ENCODE measurements around the gene RNF213.
"Not testable (repeated sequence)": the region's sequence is repeated elsewhere in the genome, so short reads cannot be mapped to it uniquely, and the experiment has no call there.

RNF213 gene

DNA sequence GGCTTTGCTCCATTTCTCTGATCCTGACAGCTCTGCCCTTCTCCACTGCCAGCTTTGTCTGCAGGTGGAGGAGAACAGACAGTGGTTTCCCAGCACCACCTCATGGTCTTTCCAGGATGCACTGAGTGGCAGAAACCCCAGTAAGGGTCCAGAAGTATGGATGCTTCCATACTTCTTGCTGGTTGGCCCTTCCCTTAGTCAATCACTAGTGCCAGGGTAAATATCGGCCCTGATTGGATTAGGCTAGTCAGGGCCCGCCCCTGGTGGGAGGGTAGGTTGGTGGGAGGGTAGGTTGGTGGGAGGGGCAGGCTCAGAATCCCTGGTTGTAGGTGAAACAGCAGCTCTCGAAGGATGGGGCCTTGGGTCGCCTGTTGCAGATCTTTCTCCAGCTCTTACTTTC, 10.2 kb downstream of the RNF213 start:
- peak; percentile 64 for DNase-seq (ENCODE audit: low spot score)
- TF ChIP-seq, protein P1, sequence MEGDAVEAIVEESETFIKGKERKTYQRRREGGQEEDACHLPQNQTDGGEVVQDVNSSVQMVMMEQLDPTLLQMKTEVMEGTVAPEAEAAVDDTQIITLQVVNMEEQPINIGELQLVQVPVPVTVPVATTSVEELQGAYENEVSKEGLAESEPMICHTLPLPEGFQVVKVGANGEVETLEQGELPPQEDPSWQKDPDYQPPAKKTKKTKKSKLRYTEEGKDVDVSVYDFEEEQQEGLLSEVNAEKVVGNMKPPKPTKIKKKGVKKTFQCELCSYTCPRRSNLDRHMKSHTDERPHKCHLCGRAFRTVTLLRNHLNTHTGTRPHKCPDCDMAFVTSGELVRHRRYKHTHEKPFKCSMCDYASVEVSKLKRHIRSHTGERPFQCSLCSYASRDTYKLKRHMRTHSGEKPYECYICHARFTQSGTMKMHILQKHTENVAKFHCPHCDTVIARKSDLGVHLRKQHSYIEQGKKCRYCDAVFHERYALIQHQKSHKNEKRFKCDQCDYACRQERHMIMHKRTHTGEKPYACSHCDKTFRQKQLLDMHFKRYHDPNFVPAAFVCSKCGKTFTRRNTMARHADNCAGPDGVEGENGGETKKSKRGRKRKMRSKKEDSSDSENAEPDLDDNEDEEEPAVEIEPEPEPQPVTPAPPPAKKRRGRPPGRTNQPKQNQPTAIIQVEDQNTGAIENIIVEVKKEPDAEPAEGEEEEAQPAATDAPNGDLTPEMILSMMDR (IDR thresholded peaks at IDR 0.05; ENCODE audit: extremely low read depth, insufficient read depth, missing control alignments) = no peak
- in situ Hi-C loops (cut with MboI; ENCODE audit: low pct_unique_long_range_greater_than_20kb, low sequenced_read_pairs, unreplicated experiment) = no loop called here

DNA sequence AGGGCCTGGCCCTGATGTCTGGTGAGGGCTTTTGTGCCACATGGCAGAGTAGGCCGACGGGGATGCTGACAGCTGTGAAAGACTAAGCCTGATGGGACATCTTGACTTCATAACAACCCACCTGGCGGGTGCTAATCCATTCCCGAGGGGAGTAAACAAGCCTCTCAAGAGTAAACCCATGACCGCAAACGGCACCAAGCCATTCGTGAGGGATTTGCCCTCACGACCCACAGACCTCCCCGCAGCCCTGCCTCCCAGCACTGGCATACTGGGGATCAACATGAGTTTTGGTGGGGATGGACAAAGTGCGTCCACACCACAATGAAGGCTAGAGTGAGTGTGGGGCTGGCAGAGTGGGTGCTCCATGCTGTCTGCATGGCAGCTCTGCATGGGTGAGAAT, 11.7 kb downstream of the RNF213 start:
- DNase-seq (ENCODE audit: low spot score) = no peak
- in situ Hi-C loops (cut with MboI; ENCODE audit: low pct_unique_long_range_greater_than_20kb, low sequenced_read_pairs, unreplicated experiment) = no loop called here
- TF ChIP-seq, protein P1 (IDR thresholded peaks at IDR 0.05; ENCODE audit: extremely low read depth, insufficient read depth, missing control alignments) = no peak

DNA sequence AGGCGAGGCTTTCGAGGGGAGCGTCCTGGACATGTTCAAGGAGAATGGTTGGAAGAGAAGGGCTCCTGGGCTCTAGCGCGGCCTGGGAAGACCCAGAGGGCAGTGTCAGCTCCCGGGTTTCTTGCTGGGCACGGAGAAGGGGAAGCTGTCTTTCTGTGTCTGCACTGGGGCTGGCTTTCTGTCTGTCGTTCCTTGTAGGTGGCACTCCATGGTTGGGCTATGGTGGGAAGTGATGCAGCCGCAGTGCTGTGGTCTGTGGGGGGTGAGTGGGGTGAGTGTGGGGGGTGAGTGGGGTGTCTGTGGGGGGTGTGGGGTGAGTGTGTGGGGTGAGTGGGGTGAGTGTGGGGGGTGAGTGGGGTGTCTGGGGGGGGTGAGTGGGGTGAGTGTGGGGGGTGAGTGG, 13.7 kb downstream of the RNF213 start:
- DNase-seq (ENCODE audit: low spot score) = no peak
- in situ Hi-C loops (cut with MboI; ENCODE audit: low pct_unique_long_range_greater_than_20kb, low sequenced_read_pairs, unreplicated experiment) = no loop called here

DNA sequence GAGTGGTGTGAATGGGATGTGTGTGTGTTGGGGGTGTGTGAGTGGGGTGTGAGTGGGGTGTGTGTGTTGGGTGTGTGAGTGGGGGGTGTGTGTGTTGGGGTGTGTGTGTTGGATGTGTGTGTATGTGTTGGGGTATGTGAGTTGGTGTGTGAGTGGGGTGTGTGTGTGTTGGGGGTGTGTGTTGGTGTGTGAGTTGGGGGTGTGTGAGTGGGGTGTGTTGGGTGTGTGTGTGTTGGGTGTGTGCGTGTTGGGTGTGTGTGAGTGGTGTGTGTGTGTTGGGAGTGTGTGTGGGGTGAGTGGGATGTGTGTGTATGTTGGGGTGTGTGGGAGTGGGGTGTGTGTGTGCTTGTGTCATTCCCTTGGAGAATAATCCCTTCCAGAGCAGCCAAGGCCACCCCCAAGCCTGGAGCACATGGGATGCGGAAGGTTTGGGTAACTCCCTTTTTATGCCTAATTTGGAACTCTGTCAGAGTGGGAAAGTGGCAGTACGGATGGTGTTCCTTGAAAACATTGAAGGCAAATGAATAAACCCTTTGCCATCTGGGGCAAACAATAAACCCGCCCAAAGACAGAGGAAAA, 14.3 kb downstream of the RNF213 start:
- TF ChIP-seq, protein P1 (IDR thresholded peaks at IDR 0.05; ENCODE audit: extremely low read depth, insufficient read depth, missing control alignments) = no peak
- DNase-seq (ENCODE audit: low spot score) = no peak
- in situ Hi-C loops (cut with MboI; ENCODE audit: low pct_unique_long_range_greater_than_20kb, low sequenced_read_pairs, unreplicated experiment) = no loop called here

More for the DNA sequence above, 13.7 kb downstream of the RNF213 start:
- TF ChIP-seq, protein P1 (IDR thresholded peaks at IDR 0.05; ENCODE audit: extremely low read depth, insufficient read depth, missing control alignments) = no peak

DNA sequence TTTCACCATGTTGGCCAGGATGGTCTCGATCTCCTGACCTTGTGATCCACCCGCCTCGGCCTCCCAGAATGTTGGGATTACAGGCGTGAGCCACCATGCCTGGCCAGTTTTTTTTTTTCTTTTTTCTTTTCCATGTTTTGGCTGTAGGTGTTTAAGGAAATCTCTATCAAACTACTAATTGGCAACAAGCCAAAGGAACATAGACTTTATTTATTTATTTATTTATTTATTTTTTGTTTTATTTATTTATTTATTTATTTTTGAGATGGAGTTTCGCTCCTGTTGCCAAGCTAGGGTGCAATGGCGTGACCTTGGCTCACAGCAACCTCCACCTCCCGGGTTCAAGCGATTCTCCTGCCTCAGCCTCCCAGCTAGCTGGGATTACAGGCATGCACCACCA, 15.2 kb downstream of the RNF213 start:
- DNase-seq (ENCODE audit: low spot score); in situ Hi-C loops (cut with MboI; ENCODE audit: low pct_unique_long_range_greater_than_20kb, low sequenced_read_pairs, unreplicated experiment): not testable (repeated sequence)

DNA sequence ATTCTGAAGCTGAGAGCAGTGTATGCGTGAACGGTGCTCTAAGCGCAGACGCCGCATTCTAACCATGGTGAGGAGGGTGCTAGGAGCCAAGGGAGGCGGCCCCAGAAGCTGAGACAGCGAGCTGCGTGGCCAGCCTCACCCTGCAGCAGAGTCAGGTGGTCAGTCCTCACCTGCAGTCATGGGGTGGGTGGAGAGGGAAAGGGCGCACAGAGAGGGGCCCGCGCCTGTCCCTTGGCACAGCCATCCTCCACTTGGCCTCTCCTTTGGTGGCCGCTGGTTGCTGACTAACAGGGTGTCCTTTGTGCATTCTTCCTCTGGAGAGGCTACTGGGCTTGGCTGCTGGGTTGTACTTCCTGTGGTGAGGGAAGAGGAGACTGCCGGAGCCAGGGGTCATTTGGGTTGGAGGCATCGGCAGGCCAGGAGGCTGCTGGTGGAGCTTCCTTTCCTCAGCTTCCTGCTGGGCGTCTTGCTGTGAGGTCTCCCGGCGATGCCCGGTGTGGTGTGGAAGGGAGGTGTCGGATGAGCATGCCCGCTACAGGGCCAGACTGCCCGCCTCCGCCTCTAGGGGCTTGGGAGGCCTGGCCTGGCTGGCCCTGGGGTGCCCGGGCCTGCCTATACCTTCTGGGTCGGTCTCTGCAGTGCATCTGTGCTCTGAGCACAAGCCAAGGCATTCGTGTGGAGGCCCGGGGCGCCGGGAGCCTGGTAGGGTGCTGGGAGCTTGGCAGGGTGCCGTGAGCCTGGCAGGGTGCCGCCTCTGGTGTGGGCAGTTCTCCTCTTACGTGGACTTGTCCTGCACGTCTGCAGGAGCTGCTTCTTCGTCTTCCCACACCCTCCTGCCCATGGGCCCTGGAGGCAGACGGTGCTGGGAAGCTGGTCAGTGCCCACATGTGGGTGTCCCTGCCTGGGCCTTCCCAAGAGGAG, 17.4 kb downstream of the RNF213 start:
- in situ Hi-C loops (cut with MboI; ENCODE audit: low pct_unique_long_range_greater_than_20kb, low sequenced_read_pairs, unreplicated experiment) = no loop called here
- TF ChIP-seq, protein P1 (IDR thresholded peaks at IDR 0.05; ENCODE audit: extremely low read depth, insufficient read depth, missing control alignments) = no peak
- no peak for DNase-seq (ENCODE audit: low spot score)

DNA sequence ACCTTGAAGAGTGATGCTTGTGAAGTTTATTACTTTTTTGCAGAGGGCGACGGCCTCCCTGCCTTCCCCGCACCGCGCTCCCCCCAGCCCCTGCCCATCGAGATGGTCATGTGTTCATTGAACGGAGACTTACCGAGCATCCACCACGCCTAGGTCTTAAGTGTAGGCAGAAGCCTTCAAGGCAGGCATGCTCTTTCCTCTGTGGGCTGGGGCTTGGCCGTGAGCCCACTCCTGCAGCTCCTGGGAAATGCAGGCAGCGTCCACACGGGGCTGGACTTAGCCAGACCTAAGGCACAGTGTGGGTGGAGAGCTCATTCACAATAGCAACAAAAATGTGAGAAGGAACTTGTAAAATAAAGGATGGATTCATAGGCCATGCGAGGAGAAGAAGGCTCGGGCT, 19.2 kb downstream of the RNF213 start:
- TF ChIP-seq, protein P1 (IDR thresholded peaks at IDR 0.05; ENCODE audit: extremely low read depth, insufficient read depth, missing control alignments) = no peak
- no peak for DNase-seq (ENCODE audit: low spot score)
- in situ Hi-C loops (cut with MboI; ENCODE audit: low pct_unique_long_range_greater_than_20kb, low sequenced_read_pairs, unreplicated experiment) = no loop called here
